ENCODE measurements around the gene ZIC1.

ZIC1 gene

GRCh38 chr3:147425388-147425850 lies 16.3 kb downstream of the ZIC1 start:
- no peak overlapping the region for H3K4me3 ChIP-seq (ENCODE audit: low read depth, low read length)
- TF ChIP-seq CTCF (IDR thresholded peaks at IDR 0.05; ENCODE audit: low read depth, low read length): no peak

GRCh38 chr3:147426931-147427330 lies 17.8 kb downstream of the ZIC1 start:
- no peak for TF ChIP-seq CTCF (IDR thresholded peaks at IDR 0.05; ENCODE audit: low read depth, low read length)
- H3K4me3 ChIP-seq (ENCODE audit: low read depth, low read length): no peak overlapping the region

GRCh38 chr3:147427746-147428145 lies 18.6 kb downstream of the ZIC1 start:
- no peak overlapping the region for H3K4me3 ChIP-seq (ENCODE audit: low read depth, low read length)
- no peak for TF ChIP-seq CTCF (IDR thresholded peaks at IDR 0.05; ENCODE audit: low read depth, low read length)

GRCh38 chr3:147428326-147428725 lies 19.2 kb downstream of the ZIC1 start:
- TF ChIP-seq CTCF (IDR thresholded peaks at IDR 0.05; ENCODE audit: low read depth, low read length): no peak
- H3K4me3 ChIP-seq (ENCODE audit: low read depth, low read length): no peak overlapping the region

GRCh38 chr3:147428754-147429153 lies 19.6 kb downstream of the ZIC1 start:
- no peak for TF ChIP-seq CTCF (IDR thresholded peaks at IDR 0.05; ENCODE audit: low read depth, low read length)
- H3K4me3 ChIP-seq (ENCODE audit: low read depth, low read length): no peak overlapping the region

GRCh38 chr3:147431751-147432150 lies 22.6 kb downstream of the ZIC1 start:
- no peak for TF ChIP-seq CTCF (IDR thresholded peaks at IDR 0.05; ENCODE audit: low read depth, low read length)
- H3K4me3 ChIP-seq (ENCODE audit: low read depth, low read length): no peak overlapping the region

GRCh38 chr3:147447224-147447623 lies 38.1 kb downstream of the ZIC1 start:
- H3K4me3 ChIP-seq (ENCODE audit: low read depth, low read length): no peak overlapping the region
- no peak for TF ChIP-seq CTCF (IDR thresholded peaks at IDR 0.05; ENCODE audit: low read depth, low read length)
